Measurements from ENCODE around the gene TMEM255B.

TMEM255B gene

GRCh38 chr13:113777311-113778260 lies 18.6 kb downstream of the TMEM255B start:
- H3K4me3 ChIP-seq (ENCODE audit: low read depth, low read length), result no peak overlapping the region
- no peak for TF ChIP-seq CTCF (IDR thresholded peaks at IDR 0.05; ENCODE audit: borderline replicate concordance, insufficient read depth, low read depth, low read length)

- TF ChIP-seq CTCF (IDR thresholded peaks at IDR 0.05; ENCODE audit: borderline replicate concordance, insufficient read depth, low read depth, low read length), result no peak
- no peak overlapping the region for H3K4me3 ChIP-seq (ENCODE audit: low read depth, low read length)
Measured at GRCh38 chr13:113781571-113781970, 22.5 kb downstream of the TMEM255B start.

- TF ChIP-seq CTCF (IDR thresholded peaks at IDR 0.05; ENCODE audit: borderline replicate concordance, insufficient read depth, low read depth, low read length), result no peak
- no peak overlapping the region for H3K4me3 ChIP-seq (ENCODE audit: low read depth, low read length)
Measured at GRCh38 chr13:113782472-113782871, 23.4 kb downstream of the TMEM255B start.

- H3K4me3 ChIP-seq (ENCODE audit: low read depth, low read length), result no peak overlapping the region
- TF ChIP-seq CTCF (IDR thresholded peaks at IDR 0.05; ENCODE audit: borderline replicate concordance, insufficient read depth, low read depth, low read length), result no peak
Measured at GRCh38 chr13:113783200-113783881, 24.3 kb downstream of the TMEM255B start.

GRCh38 chr13:113783966-113784644 lies 25.1 kb downstream of the TMEM255B start:
- H3K4me3 ChIP-seq (ENCODE audit: low read depth, low read length), result no peak overlapping the region
- TF ChIP-seq CTCF (IDR thresholded peaks at IDR 0.05; ENCODE audit: borderline replicate concordance, insufficient read depth, low read depth, low read length), result no peak

GRCh38 chr13:113784645-113785024 lies 25.6 kb downstream of the TMEM255B start:
- no peak for TF ChIP-seq CTCF (IDR thresholded peaks at IDR 0.05; ENCODE audit: borderline replicate concordance, insufficient read depth, low read depth, low read length)

More at GRCh38 chr13:113784645-113785024, 25.6 kb downstream of the TMEM255B start:
- no peak overlapping the region for H3K4me3 ChIP-seq (ENCODE audit: low read depth, low read length)
